ENCODE data around the gene GRWD1.

Gene GRWD1

DNA sequence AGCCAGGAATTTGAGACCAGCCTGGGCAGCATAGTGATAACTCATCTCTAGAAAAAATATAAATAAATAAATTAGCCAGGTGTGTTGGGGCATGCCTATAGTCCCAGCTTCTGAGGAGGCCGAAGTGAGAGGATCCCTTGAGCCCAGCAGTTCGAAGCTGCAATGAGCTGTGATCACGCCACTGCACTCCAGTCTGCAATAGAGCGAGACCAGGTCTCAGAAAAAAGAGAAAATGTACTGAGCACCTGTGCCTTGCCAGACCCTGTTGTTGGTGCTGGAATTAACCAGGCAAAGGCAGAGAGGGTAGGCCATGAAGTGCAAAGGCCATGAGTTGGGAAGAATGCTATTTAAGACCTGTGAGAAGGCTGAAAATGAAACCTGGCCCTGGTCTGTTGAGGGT is 26.1 kb downstream of the GRWD1 start:
- TF ChIP-seq, protein P1, sequence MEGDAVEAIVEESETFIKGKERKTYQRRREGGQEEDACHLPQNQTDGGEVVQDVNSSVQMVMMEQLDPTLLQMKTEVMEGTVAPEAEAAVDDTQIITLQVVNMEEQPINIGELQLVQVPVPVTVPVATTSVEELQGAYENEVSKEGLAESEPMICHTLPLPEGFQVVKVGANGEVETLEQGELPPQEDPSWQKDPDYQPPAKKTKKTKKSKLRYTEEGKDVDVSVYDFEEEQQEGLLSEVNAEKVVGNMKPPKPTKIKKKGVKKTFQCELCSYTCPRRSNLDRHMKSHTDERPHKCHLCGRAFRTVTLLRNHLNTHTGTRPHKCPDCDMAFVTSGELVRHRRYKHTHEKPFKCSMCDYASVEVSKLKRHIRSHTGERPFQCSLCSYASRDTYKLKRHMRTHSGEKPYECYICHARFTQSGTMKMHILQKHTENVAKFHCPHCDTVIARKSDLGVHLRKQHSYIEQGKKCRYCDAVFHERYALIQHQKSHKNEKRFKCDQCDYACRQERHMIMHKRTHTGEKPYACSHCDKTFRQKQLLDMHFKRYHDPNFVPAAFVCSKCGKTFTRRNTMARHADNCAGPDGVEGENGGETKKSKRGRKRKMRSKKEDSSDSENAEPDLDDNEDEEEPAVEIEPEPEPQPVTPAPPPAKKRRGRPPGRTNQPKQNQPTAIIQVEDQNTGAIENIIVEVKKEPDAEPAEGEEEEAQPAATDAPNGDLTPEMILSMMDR (conservative IDR thresholded peaks at IDR 0.05; ENCODE audit: low read depth, low read length), result no peak
- H3K27ac ChIP-seq, result no peak overlapping the region
- no peak overlapping the region for H3K4me3 ChIP-seq (IDR thresholded peaks at IDR 0.05; ENCODE audit: insufficient read depth, low read depth, low read length)
- H4K20me1 ChIP-seq (ENCODE audit: insufficient read depth), result no peaks in the 10 kb centered on the region
- no peaks in the 10 kb centered on the region for H3K27me3 ChIP-seq (ENCODE audit: insufficient read depth, low read depth)
- no peak overlapping the region for H2AFZ ChIP-seq (ENCODE audit: low read depth)
- peaks cover 11% of the 10 kb centered on the region; the same call in 1 of the 2 replicates for H3K79me2 ChIP-seq (ENCODE audit: insufficient read depth, low read depth)
- peaks cover 11% of the 10 kb centered on the region for H3K4me1 ChIP-seq (ENCODE audit: low read depth, poor library complexity, severe bottlenecking)
- H3K36me3 ChIP-seq (ENCODE audit: insufficient read depth), result no peaks in the 10 kb centered on the region
- H3K4me2 ChIP-seq, result no peak overlapping the region
- no peak overlapping the region for H3K9ac ChIP-seq

DNA sequence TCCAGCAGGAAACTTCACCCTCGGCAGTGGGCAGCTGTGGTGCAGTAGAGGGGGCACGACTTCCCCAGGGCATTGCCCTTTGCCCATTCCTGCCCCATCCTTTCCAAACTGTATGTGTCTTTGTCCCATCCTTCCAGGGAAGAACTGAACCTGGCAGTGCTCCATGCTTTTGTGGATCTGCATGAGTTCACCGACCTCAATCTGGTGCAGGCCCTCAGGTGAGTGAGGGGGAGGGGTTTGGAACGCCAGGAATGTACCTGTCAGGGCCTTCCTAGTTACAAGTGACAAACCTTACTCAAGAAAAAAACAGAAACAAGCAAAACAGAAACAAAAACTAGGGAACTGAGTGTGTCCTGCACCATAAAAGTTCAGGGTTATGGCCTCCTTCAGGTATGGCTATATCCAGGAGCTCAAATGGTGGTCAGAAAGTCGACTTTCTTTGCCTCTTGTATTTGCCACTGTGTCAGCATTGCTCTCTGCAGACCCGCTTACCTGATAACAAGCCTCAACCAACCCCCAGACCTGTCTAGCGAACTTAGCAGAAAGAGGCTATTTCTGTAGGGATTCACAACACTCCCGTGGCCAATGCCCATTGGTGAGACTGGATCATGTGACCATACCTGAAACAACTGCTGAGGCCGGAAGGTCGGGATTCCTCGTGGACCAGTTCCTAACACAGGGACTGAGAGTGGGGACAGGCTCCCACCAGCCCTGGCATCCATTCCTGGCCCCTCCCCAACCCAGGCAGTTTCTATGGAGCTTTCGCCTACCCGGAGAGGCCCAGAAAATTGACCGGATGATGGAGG is 27.6 kb downstream of the GRWD1 start:
- TF ChIP-seq, protein P1 (conservative IDR thresholded peaks at IDR 0.05; ENCODE audit: low read depth, low read length), result no peak
- H3K27me3 ChIP-seq (ENCODE audit: insufficient read depth, low read depth), result no peaks in the 10 kb centered on the region
- no peak overlapping the region for H3K4me2 ChIP-seq
- peaks cover 5% of the 10 kb centered on the region for H3K4me1 ChIP-seq (ENCODE audit: low read depth, poor library complexity, severe bottlenecking)
- no peak overlapping the region for H3K27ac ChIP-seq
- no peaks in the 10 kb centered on the region for H3K36me3 ChIP-seq (ENCODE audit: insufficient read depth)
- H3K9ac ChIP-seq, result no peak overlapping the region
- no peaks in the 10 kb centered on the region for H4K20me1 ChIP-seq (ENCODE audit: insufficient read depth)
- H2AFZ ChIP-seq (ENCODE audit: low read depth), result no peak overlapping the region
- H3K4me3 ChIP-seq (IDR thresholded peaks at IDR 0.05; ENCODE audit: insufficient read depth, low read depth, low read length), result no peak overlapping the region
- peaks cover 11% of the 10 kb centered on the region; the same call in 1 of the 2 replicates for H3K79me2 ChIP-seq (ENCODE audit: insufficient read depth, low read depth)

DNA sequence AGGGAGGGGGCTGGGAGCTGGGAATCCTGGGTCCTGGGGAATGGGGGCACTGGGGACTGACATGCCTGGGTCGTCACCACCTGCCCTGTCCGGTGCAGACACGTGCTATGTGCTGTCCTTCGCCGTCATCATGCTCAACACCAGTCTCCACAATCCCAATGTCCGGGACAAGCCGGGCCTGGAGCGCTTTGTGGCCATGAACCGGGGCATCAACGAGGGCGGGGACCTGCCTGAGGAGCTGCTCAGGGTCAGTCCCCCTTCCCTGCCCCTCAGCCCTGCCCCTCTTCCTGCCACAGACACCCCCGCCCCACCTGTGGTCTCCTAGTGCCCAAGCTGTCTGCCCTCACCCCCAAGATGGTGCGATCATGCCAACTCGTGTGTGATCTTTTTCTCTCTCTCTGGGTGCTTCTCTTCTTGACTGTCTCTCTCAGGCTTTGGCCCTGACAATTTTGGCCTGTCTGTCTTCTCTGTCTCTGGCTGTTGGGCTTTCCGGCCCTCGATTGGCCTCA is 28.4 kb downstream of the GRWD1 start:
- Histone ChIP-seq H2AFZ (ENCODE audit: low read depth) (no peak overlapping the region), H3K4me3 (IDR thresholded peaks at IDR 0.05; ENCODE audit: insufficient read depth, low read depth, low read length) (no peak overlapping the region), H3K27me3 (ENCODE audit: insufficient read depth, low read depth) (no peaks in the 10 kb centered on the region), H3K36me3 (ENCODE audit: insufficient read depth) (no peaks in the 10 kb centered on the region), H3K4me1 (ENCODE audit: low read depth, poor library complexity, severe bottlenecking) (peaks cover 5% of the 10 kb centered on the region), H3K79me2 (ENCODE audit: insufficient read depth, low read depth) (peaks cover 11% of the 10 kb centered on the region; the same call in 1 of the 2 replicates), H3K9ac (no peak overlapping the region), H4K20me1 (ENCODE audit: insufficient read depth) (no peaks in the 10 kb centered on the region), H3K27ac (no peak overlapping the region), H3K4me2 (no peak overlapping the region)
- TF ChIP-seq, protein P1 (conservative IDR thresholded peaks at IDR 0.05; ENCODE audit: low read depth, low read length), result no peak

DNA sequence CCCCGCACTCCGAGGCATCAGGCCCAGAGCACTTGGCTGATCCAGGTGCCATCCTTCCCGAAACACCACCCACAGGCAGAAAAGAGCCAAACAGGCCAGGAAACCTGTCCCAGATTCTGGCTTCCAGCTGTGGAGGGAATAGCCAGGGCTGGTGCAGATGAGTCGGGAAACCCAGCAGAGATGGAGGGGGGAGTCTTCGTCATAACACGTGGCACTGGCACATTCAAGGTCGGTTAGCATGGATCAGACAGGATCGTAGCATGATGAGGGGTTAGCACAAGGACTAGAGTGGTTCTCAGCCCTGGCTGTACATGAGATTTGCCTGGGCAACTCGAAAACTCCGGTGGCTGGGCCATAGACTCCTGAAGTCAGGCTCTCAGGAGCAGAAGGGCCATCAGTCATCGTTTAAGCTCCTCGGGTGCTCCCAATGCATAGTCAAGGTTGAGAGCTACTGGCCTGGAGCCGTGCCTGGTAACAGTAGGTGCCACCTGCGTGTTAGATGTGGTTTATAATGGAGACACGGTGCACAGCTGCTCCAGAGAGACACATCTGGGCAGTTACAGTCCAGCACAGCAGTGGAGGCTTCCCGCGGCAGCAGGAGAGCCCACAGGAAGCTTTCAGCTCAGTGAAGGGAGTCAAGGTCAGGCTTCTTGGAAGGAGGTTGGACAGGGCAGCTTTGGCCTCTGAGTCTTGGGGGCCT is 29.7 kb downstream of the GRWD1 start:
- H4K20me1 ChIP-seq (ENCODE audit: insufficient read depth), result no peaks in the 10 kb centered on the region

More for the DNA sequence above, 29.7 kb downstream of the GRWD1 start:
- Histone ChIP-seq H3K79me2 (ENCODE audit: insufficient read depth, low read depth) (peaks cover 3% of the 10 kb centered on the region; the same call in 1 of the 2 replicates), H3K27ac (no peak overlapping the region), H3K36me3 (ENCODE audit: insufficient read depth) (no peaks in the 10 kb centered on the region; the same call in 1 of the 2 replicates), H3K4me3 (IDR thresholded peaks at IDR 0.05; ENCODE audit: insufficient read depth, low read depth, low read length) (no peak overlapping the region), H3K4me2 (no peak overlapping the region), H3K27me3 (ENCODE audit: insufficient read depth, low read depth) (no peaks in the 10 kb centered on the region), H3K9ac (no peak overlapping the region), H3K4me1 (ENCODE audit: low read depth, poor library complexity, severe bottlenecking) (no peaks in the 10 kb centered on the region), H2AFZ (ENCODE audit: low read depth) (no peak overlapping the region)
- TF ChIP-seq, protein P1 (conservative IDR thresholded peaks at IDR 0.05; ENCODE audit: low read depth, low read length), result no peak

All from KMS-11 (cell line).